Fibroblast of lung (primary cell): ENCODE data around the gene FZD10.

Source experiments
- EZH2 ChIP-seq: IDR thresholded peaks from 2 replicates; pipeline ENCODE4 v1.5.1; 2012; ENCODE audit warnings: low read length, control low read depth, mild to moderate bottlenecking; ENCODE audit errors: missing control alignments
- TF ChIP-seq, protein P1 (sequence below), 2 donors: IDR thresholded peaks in 1 of 2; conservative IDR thresholded peaks in 1 of 2; 1 replicate in 1 of 2; 2 replicates in 1 of 2; pipeline ENCODE4 v1.5.1; 2011 to 2012; ENCODE audit warnings: low read length in 2 of 2, control low read depth in 1 of 2, inconsistent platforms in 1 of 2, low read depth in 1 of 2, mild to moderate bottlenecking in 1 of 2

DNA sequence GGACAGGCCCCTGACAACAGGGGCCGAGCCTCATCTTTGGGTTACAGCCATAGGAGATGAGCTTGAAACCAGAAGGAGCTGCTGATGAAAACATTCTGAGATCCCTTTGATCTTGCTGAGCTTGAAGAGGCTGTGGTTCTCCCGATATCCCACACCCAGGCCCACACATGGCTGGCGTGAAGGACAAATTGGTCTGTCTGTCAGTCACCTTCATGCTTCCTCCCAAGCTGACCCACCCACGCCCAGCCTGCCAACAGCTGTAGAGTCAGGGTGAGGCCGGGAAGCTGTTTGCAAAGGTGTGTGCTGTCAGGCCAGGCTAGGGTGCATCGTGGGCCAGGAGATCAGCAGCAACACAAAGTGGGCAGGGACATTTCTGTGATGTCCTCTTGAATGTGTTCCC is 43.2 kb downstream of the FZD10 start:
- TF ChIP-seq, protein P1, sequence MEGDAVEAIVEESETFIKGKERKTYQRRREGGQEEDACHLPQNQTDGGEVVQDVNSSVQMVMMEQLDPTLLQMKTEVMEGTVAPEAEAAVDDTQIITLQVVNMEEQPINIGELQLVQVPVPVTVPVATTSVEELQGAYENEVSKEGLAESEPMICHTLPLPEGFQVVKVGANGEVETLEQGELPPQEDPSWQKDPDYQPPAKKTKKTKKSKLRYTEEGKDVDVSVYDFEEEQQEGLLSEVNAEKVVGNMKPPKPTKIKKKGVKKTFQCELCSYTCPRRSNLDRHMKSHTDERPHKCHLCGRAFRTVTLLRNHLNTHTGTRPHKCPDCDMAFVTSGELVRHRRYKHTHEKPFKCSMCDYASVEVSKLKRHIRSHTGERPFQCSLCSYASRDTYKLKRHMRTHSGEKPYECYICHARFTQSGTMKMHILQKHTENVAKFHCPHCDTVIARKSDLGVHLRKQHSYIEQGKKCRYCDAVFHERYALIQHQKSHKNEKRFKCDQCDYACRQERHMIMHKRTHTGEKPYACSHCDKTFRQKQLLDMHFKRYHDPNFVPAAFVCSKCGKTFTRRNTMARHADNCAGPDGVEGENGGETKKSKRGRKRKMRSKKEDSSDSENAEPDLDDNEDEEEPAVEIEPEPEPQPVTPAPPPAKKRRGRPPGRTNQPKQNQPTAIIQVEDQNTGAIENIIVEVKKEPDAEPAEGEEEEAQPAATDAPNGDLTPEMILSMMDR (conservative IDR thresholded peaks at IDR 0.05 in 1 of 2, IDR thresholded peaks at IDR 0.05 in 1 of 2; ENCODE audit: low read depth in 1 of 2, low read length in 2 of 2) = no peak
- no peak for TF ChIP-seq EZH2
